Measurements from ENCODE around the gene CACNG8.

The CACNG8 gene

GRCh38 chr19:53965091-53965490, 2.4 kb downstream of the CACNG8 start:
- no peak for DNase-seq

- DNase-seq, result no peak
These were observed 4.2 kb downstream of the CACNG8 start for GRCh38 chr19:53966931-53967330.

GRCh38 chr19:53969366-53969765, 6.6 kb downstream of the CACNG8 start:
- no peak for DNase-seq

- no peak for DNase-seq
These were observed 8.9 kb downstream of the CACNG8 start for GRCh38 chr19:53971673-53972072.

GRCh38 chr19:53977429-53977990, 14.8 kb downstream of the CACNG8 start:
- DNase-seq, result peak; percentile 3 to 61 (median 51)

GRCh38 chr19:53977991-53978731, 15.4 kb downstream of the CACNG8 start:
- no peak for DNase-seq

GRCh38 chr19:53978975-53979801, 16.5 kb downstream of the CACNG8 start:
- no peak for DNase-seq

GRCh38 chr19:53980539-53981375, 18.0 kb downstream of the CACNG8 start:
- no peak for DNase-seq

- no peak for DNase-seq
These were observed 18.7 kb downstream of the CACNG8 start for GRCh38 chr19:53981376-53981951.

GRCh38 chr19:53982001-53982451, 19.3 kb downstream of the CACNG8 start:
- no peak for DNase-seq

GRCh38 chr19:53982611-53983010, 19.9 kb downstream of the CACNG8 start:
- DNase-seq, result no peak

GRCh38 chr19:53983457-53984289, 20.9 kb downstream of the CACNG8 start:
- DNase-seq, result no peak

GRCh38 chr19:53985863-53986262, 23.1 kb downstream of the CACNG8 start:
- DNase-seq, result no peak

- no peak for DNase-seq
These were observed 26.2 kb downstream of the CACNG8 start for GRCh38 chr19:53988981-53989380.

- DNase-seq, result no peak
These were observed 27.1 kb downstream of the CACNG8 start for GRCh38 chr19:53989600-53990533.

- peak in 2 of 3 experiments; percentile 15 to 62 for DNase-seq
These were observed 28.7 kb downstream of the CACNG8 start, which contains the start of gene CACNG6 for GRCh38 chr19:53991224-53992113. TSS of gene CACNG6 (plus strand) at chr19:53991637. CDS start at chr19:53992878, 1,241 bp downstream.

GRCh38 chr19:53992211-53992610, 29.5 kb downstream of the CACNG8 start:
- no peak for DNase-seq

GRCh38 chr19:53992815-53993214, 30.1 kb downstream of the CACNG8 start:
- DNase-seq, result no peak

- DNase-seq, result no peak
These were observed 30.7 kb downstream of the CACNG8 start for GRCh38 chr19:53993448-53993847.
